Uterus (tissue), 4 donors: ENCODE measurements around the gene DPP10. TPM values are rescaled to one million over a fixed set of nuclear protein-coding genes. Genes with fewer than 3 reads are reported as not detected.

ENCODE experiments used
- DNase-seq, 2 donors: peaks; one replicate each; pipeline ENCODE4 v3.0.0-alpha.2; 2019 to 2020
- H3K27ac ChIP-seq, 2 donors: fragments of 200-600 bp; sonication (generic); 1 replicate in 1 of 2; 2 replicates in 1 of 2; pipeline ENCODE4 v1.5.1; 2016 to 2018
- H3K27me3 ChIP-seq, 2 donors: fragments of 200-600 bp; sonication (generic); one replicate each; pipeline ENCODE4 v1.5.1; 2018 to 2019; ENCODE audit warnings: control low read depth in 1 of 2
- H3K36me3 ChIP-seq, 2 donors: fragments of 200-600 bp; sonication (generic); one replicate each; pipeline ENCODE4 v1.5.1; 2019; ENCODE audit warnings: control low read depth in 1 of 2
- H3K4me1 ChIP-seq, 2 donors: fragments of 200-600 bp; sonication (generic); one replicate each; pipeline ENCODE4 v1.5.1; 2018 to 2019; ENCODE audit warnings: control low read depth in 1 of 2
- H3K4me3 ChIP-seq, 2 donors: fragments of 200-600 bp; sonication (generic); 1 replicate in 1 of 2; 2 replicates in 1 of 2; pipeline ENCODE4 v1.5.1; 2018 to 2019; ENCODE audit warnings: mild to moderate bottlenecking in 1 of 2
- H3K9me3 ChIP-seq, 2 donors: fragments of 200-600 bp; sonication (generic); one replicate each; pipeline ENCODE4 v1.5.1; 2019; ENCODE audit warnings: control low read depth in 1 of 2
- POLR2A ChIP-seq, 2 donors: fragments of 450-650 bp; IDR thresholded peaks; one replicate each; pipeline ENCODE4 v1.6.1; 2016; ENCODE audit warnings: antibody characterized with exemption in 2 of 2, mild to moderate bottlenecking in 1 of 2, moderate library complexity in 1 of 2
- intact Hi-C: fragments of 100-400 bp; cut with DNase I; formaldehyde crosslinking; loops from one replicate; pipeline ENCODE4 v1.15.1; 2023; ENCODE audit warnings: low total_unique reads
- total RNA-seq, 4 donors: library from RNA; depleted of rRNA in 3 of 4; stranded (reverse); fragments of >200 nt in 3 of 4; gene quantifications; one replicate each; pipeline versions ENCODE4 v1.1.0 to v1.2.4, GENCODE V29; 2014 to 2023
- TF ChIP-seq, protein P1 (sequence below), 4 experiments: fragments of 200-600 bp in 2 of 4; fragments of 450-650 bp in 2 of 4; sonication (generic) in 2 of 4; IDR thresholded peaks; one replicate each; pipeline ENCODE4 v1.5.1; 2016 to 2019; ENCODE audit warnings: antibody characterized with exemption in 4 of 4, mild to moderate bottlenecking in 2 of 4, moderate library complexity in 1 of 4
- donor health status: DM: yes; HTN: yes; CAD: no.

The DPP10 gene
- total RNA-seq, 4 donors from 2014 or later = 33.0 TPM; not detected in 3

DNA sequence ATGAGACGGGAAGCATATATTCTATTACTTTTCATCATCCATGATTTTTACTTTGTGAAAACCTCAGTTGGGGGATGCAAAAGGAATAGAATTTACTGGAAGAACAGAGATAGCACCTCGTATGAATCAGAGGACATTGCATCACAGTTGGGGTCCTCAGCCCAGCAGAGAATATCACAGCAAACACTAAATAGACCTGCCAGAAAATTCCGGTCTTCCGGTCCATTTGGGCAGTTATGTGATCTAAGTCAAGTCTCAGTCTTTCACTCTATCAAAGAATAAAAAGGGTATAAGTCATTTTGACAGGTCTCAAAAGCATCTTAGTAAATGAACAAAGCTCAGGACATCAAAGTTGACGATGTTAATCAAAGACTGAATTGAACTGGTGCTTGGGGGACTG lies 1100.6 kb downstream of the DPP10 start:
- no peak for TF ChIP-seq POLR2A (IDR thresholded peaks at IDR 0.05)
- TF ChIP-seq, protein P1, sequence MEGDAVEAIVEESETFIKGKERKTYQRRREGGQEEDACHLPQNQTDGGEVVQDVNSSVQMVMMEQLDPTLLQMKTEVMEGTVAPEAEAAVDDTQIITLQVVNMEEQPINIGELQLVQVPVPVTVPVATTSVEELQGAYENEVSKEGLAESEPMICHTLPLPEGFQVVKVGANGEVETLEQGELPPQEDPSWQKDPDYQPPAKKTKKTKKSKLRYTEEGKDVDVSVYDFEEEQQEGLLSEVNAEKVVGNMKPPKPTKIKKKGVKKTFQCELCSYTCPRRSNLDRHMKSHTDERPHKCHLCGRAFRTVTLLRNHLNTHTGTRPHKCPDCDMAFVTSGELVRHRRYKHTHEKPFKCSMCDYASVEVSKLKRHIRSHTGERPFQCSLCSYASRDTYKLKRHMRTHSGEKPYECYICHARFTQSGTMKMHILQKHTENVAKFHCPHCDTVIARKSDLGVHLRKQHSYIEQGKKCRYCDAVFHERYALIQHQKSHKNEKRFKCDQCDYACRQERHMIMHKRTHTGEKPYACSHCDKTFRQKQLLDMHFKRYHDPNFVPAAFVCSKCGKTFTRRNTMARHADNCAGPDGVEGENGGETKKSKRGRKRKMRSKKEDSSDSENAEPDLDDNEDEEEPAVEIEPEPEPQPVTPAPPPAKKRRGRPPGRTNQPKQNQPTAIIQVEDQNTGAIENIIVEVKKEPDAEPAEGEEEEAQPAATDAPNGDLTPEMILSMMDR (IDR thresholded peaks at IDR 0.05) = no peak
- H3K4me3 ChIP-seq = no peak overlapping the region
- no peaks in the 10 kb centered on the region for H3K4me1 ChIP-seq
- DNase-seq = no peak
- intact Hi-C loops = no loop called here
- H3K36me3 ChIP-seq = no peaks in the 10 kb centered on the region
- H3K27me3 ChIP-seq = no peaks in the 10 kb centered on the region
- peaks cover 0 to 2% of the 10 kb centered on the region in 2 donors for H3K9me3 ChIP-seq
- no peak overlapping the region for H3K27ac ChIP-seq

DNA sequence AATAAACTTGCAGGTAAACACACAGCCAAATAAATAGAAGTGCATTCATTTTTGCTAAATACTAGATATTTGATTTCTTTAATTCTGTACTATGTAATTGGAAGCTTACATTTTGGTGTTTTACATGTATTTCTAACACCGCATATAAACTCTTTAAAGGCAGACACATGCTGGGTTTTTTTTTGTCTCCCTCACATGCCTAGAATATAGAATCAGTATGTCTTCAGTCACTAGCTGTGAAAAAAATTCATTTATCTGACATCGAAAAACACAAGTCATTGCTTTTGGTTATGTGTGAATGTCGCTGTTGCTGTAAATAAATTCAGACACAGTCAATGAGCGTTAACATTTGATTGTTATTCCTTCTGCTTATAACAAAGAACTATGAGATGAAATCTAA lies 1101.0 kb downstream of the DPP10 start:
- TF ChIP-seq POLR2A (IDR thresholded peaks at IDR 0.05) = no peak
- TF ChIP-seq, protein P1 (IDR thresholded peaks at IDR 0.05) = no peak
- intact Hi-C loops = no loop called here
- H3K27ac ChIP-seq = no peak overlapping the region
- H3K4me1 ChIP-seq = no peaks in the 10 kb centered on the region
- H3K9me3 ChIP-seq = peaks cover 0 to 2% of the 10 kb centered on the region in 2 donors
- H3K4me3 ChIP-seq = no peak overlapping the region
- DNase-seq = no peak
- H3K36me3 ChIP-seq = no peaks in the 10 kb centered on the region
- H3K27me3 ChIP-seq = no peaks in the 10 kb centered on the region

DNA sequence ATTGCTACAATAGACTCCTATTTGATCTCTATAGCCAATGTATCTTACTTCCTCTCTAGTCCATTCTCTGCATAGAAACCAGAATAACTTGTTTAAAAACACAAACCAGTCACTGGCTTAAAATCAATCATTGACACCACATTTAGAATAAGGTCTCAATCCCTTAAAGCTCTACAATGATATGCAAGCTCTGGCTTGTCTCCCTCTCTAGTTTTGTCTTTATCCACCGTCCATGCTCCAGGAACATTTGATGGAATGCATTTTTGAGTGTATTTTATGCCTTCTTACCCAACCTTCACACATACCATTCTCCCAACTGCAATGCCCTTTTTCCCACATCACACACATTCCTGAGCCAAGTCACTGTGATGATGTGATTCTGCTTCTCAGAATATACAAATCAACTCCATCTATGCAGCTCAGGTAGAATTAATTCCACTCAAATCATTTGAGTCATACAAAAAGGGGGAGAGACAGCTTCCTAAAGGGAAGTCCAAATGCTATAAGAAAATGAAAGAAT lies 1107.2 kb downstream of the DPP10 start:
- TF ChIP-seq, protein P1 (IDR thresholded peaks at IDR 0.05) = no peak
- no peak for TF ChIP-seq POLR2A (IDR thresholded peaks at IDR 0.05)
- Histone ChIP-seq H3K27ac (no peak overlapping the region), H3K36me3 (no peaks in the 10 kb centered on the region), H3K9me3 (no peaks in the 10 kb centered on the region), H3K27me3 (no peaks in the 10 kb centered on the region), H3K4me3 (no peak overlapping the region), H3K4me1 (no peaks in the 10 kb centered on the region)
- DNase-seq = no peak
- intact Hi-C loops = no loop called here

DNA sequence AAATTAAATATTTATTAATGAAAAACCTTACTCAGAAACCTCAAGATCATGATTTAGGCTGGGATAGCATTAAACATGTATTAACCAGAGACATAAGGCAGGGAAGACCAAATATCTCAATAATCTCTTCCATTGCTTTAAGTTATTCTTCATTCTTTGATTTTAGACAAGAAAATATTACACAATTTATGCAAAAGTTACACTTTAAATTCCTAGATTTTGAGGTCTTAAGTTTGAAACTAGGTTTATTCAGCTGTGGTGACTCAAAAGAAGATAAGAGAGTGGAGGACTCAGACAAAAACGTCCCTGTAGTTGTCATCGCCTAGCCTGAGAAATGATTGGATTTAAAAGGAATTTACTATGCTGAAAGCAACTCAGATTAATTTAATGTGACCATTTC lies 1110.3 kb downstream of the DPP10 start:
- Histone ChIP-seq H3K27me3 (no peaks in the 10 kb centered on the region), H3K9me3 (no peaks in the 10 kb centered on the region), H3K4me3 (no peak overlapping the region), H3K4me1 (no peaks in the 10 kb centered on the region), H3K27ac (no peak overlapping the region), H3K36me3 (no peaks in the 10 kb centered on the region)
- DNase-seq = no peak
- intact Hi-C loops = no loop called here
- TF ChIP-seq, protein P1 (IDR thresholded peaks at IDR 0.05) = no peak
- TF ChIP-seq POLR2A (IDR thresholded peaks at IDR 0.05) = no peak

DNA sequence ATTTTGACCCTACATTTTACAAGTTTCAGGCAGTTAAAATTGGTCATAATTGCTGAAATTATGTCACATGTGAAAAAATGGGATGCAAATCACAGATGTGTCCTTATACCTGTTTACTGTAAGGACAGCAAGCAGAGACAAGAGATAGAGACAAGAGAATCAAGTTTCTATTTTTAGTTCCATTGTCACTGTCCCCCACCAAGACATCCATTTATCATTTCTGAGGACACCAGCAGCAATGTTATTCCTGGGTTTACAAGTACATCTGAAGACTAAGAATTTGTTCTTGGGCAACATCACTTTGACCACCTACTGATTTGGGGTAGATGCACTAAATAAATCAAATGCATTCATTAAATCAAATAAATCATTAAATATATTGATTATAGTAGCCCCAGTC lies 1111.7 kb downstream of the DPP10 start:
- Histone ChIP-seq H3K27me3 (no peaks in the 10 kb centered on the region), H3K4me3 (no peak overlapping the region), H3K9me3 (no peaks in the 10 kb centered on the region), H3K4me1 (no peaks in the 10 kb centered on the region), H3K27ac (no peak overlapping the region), H3K36me3 (no peaks in the 10 kb centered on the region)
- TF ChIP-seq, protein P1 (IDR thresholded peaks at IDR 0.05) = no peak
- no peak for TF ChIP-seq POLR2A (IDR thresholded peaks at IDR 0.05)
- intact Hi-C loops = no loop called here
- no peak for DNase-seq
